Ishikawa (cell line): Measurements from ENCODE around the gene OR51F2.

Experiments
- CEBPB ChIP-seq: IDR thresholded peaks from 2 replicates; pipeline ENCODE4 v1.6.1; 2012
- CREB1 ChIP-seq: IDR thresholded peaks from 2 replicates; pipeline ENCODE4 v1.6.1; 2012; ENCODE audit warnings: low read depth
- MAX ChIP-seq: IDR thresholded peaks from 2 replicates; pipeline ENCODE4 v1.6.1; 2012
- RAD21 ChIP-seq: IDR thresholded peaks from 2 replicates; pipeline ENCODE4 v1.6.1; 2012; ENCODE audit warnings: low read depth
- REST ChIP-seq: IDR thresholded peaks from 2 replicates; pipeline ENCODE4 v1.6.1; 2012; ENCODE audit warnings: low read depth, mild to moderate bottlenecking
- ZBTB7A ChIP-seq: IDR thresholded peaks from 2 replicates; pipeline ENCODE4 v1.6.1; 2012; ENCODE audit warnings: low read depth

DNA sequence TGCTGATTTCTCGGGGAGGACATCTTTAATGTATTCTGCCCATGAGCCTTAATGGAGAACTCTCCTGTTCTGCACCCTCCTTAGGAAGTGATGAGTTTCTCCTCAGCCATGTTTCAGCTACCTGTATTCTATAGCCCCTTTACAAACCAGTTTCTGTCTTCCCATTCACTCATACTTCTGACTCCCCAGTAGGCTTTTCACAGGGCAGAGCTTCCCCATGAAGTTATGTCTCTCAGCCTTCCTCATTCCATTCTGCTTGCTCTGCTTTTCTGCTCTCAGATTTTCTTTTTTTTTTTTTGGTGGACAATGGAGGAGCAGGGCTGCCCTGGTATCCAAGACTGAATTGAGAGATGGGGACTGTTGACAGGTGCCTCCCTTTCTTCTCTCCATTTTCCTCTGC lies 12.6 kb upstream of the OR51F2 start:
- TF ChIP-seq MAX (no peak), CEBPB (no peak), RAD21 (no peak), CREB1 (no peak), ZBTB7A (no peak), REST (no peak)
